T-helper 1 cell treated with Interleukin-12 subunit alpha and Interleukin-12 subunit beta and Interleukin-4 antibody, amounts not matched to agents 30 μg/mL and 1 μg/mL, for 36 hours (primary cell): Measurements from ENCODE around the gene MUTYH.

Experiments used
- H3K27ac Mint-ChIP-seq: one replicate; pipeline ENCODE4 v1.8.0; 2021; ENCODE audit warnings: mild to moderate bottlenecking, mixed read lengths
- H3K27me3 Mint-ChIP-seq: one replicate; pipeline ENCODE4 v1.8.0; 2021; ENCODE audit warnings: low read depth, mixed read lengths
- H3K36me3 Mint-ChIP-seq: one replicate; pipeline ENCODE4 v1.8.0; 2021; ENCODE audit warnings: low read depth, mixed read lengths
- H3K4me1 Mint-ChIP-seq: one replicate; pipeline ENCODE4 v1.8.0; 2021; ENCODE audit warnings: low read depth, mixed read lengths
- H3K4me3 Mint-ChIP-seq: one replicate; pipeline ENCODE4 v1.8.0; 2021; ENCODE audit warnings: mild to moderate bottlenecking, moderate library complexity, mixed read lengths
- H3K9me3 Mint-ChIP-seq: one replicate; pipeline ENCODE4 v1.8.0; 2021; ENCODE audit warnings: mixed read lengths

Gene MUTYH

GRCh38 chr1:45337630-45338325 is 2.5 kb downstream of the MUTYH start:
- Mint-ChIP-seq H3K4me3 (peak overlapping the region; percentile 99), H3K4me1 (peaks cover 50% of the 10 kb centered on the region), H3K27ac (peak overlapping the region; percentile 10), H3K9me3 (no peaks in the 10 kb centered on the region), H3K27me3 (no peaks in the 10 kb centered on the region), H3K36me3 (peaks cover 28% of the 10 kb centered on the region)

GRCh38 chr1:45335855-45336324 is 4.3 kb downstream of the MUTYH start:
- Mint-ChIP-seq H3K9me3 (no peaks in the 10 kb centered on the region), H3K4me3 (no peak overlapping the region)

GRCh38 chr1:45334308-45335245 is 5.7 kb downstream of the MUTYH start:
- H3K4me3 Mint-ChIP-seq, result no peak overlapping the region
- no peaks in the 10 kb centered on the region for H3K9me3 Mint-ChIP-seq
- peaks cover 18% of the 10 kb centered on the region for H3K36me3 Mint-ChIP-seq
- peaks cover 33% of the 10 kb centered on the region for H3K4me1 Mint-ChIP-seq
- no peaks in the 10 kb centered on the region for H3K27me3 Mint-ChIP-seq
- H3K27ac Mint-ChIP-seq, result peak overlapping the region; percentile 65

More at GRCh38 chr1:45335855-45336324, 4.3 kb downstream of the MUTYH start:
- H3K4me1 Mint-ChIP-seq, result peaks cover 37% of the 10 kb centered on the region
- peaks cover 21% of the 10 kb centered on the region for H3K36me3 Mint-ChIP-seq
- no peak overlapping the region for H3K27ac Mint-ChIP-seq
- H3K27me3 Mint-ChIP-seq, result no peaks in the 10 kb centered on the region

- Mint-ChIP-seq H3K27ac (no peak overlapping the region), H3K27me3 (no peaks in the 10 kb centered on the region), H3K4me3 (no peak overlapping the region), H3K9me3 (no peaks in the 10 kb centered on the region), H3K36me3 (peaks cover 3% of the 10 kb centered on the region), H3K4me1 (peaks cover 27% of the 10 kb centered on the region)
Measured at GRCh38 chr1:45332346-45332720, 7.9 kb downstream of the MUTYH start.

- no peak overlapping the region for H3K4me3 Mint-ChIP-seq
- H3K36me3 Mint-ChIP-seq, result peaks cover 3% of the 10 kb centered on the region
- no peak overlapping the region for H3K27ac Mint-ChIP-seq
- peaks cover 27% of the 10 kb centered on the region for H3K4me1 Mint-ChIP-seq
- H3K9me3 Mint-ChIP-seq, result no peaks in the 10 kb centered on the region
- H3K27me3 Mint-ChIP-seq, result no peaks in the 10 kb centered on the region
Measured at GRCh38 chr1:45331436-45332345, 8.5 kb downstream of the MUTYH start.

GRCh38 chr1:45329445-45329844 is 10.8 kb downstream of the MUTYH start:
- no peaks in the 10 kb centered on the region for H3K9me3 Mint-ChIP-seq
- H3K27ac Mint-ChIP-seq, result no peak overlapping the region
- peaks cover 19% of the 10 kb centered on the region for H3K4me1 Mint-ChIP-seq
- H3K4me3 Mint-ChIP-seq, result no peak overlapping the region
- peaks cover 3% of the 10 kb centered on the region for H3K36me3 Mint-ChIP-seq
- H3K27me3 Mint-ChIP-seq, result no peaks in the 10 kb centered on the region

GRCh38 chr1:45328680-45329079 is 11.6 kb downstream of the MUTYH start:
- peaks cover 13% of the 10 kb centered on the region for H3K4me1 Mint-ChIP-seq
- H3K9me3 Mint-ChIP-seq, result no peaks in the 10 kb centered on the region
- no peaks in the 10 kb centered on the region for H3K36me3 Mint-ChIP-seq
- no peak overlapping the region for H3K27ac Mint-ChIP-seq
- no peaks in the 10 kb centered on the region for H3K27me3 Mint-ChIP-seq
- peak overlapping the region; percentile 29 for H3K4me3 Mint-ChIP-seq

- H3K4me3 Mint-ChIP-seq, result peak overlapping the region; percentile 46
- H3K36me3 Mint-ChIP-seq, result no peaks in the 10 kb centered on the region
- no peaks in the 10 kb centered on the region for H3K27me3 Mint-ChIP-seq
- no peaks in the 10 kb centered on the region for H3K9me3 Mint-ChIP-seq
- H3K4me1 Mint-ChIP-seq, result peaks cover 13% of the 10 kb centered on the region
- H3K27ac Mint-ChIP-seq, result no peak overlapping the region
Measured at GRCh38 chr1:45327644-45328515, 12.4 kb downstream of the MUTYH start.

GRCh38 chr1:45326627-45327623 is 13.3 kb downstream of the MUTYH start, which contains the start of gene HPDL:
Gene HPDL (plus strand): TSS chr1:45326895. CDS start chr1:45327149, 254 bp downstream.
- Mint-ChIP-seq H3K9me3 (no peaks in the 10 kb centered on the region), H3K4me3 (peak within 1 kb of the TSS; percentile 80), H3K27me3 (no peaks in the 10 kb centered on the region), H3K4me1 (peaks cover 13% of the 10 kb centered on the region), H3K27ac (peak within 1 kb of the TSS; percentile 26), H3K36me3 (no peaks in the 10 kb centered on the region)

GRCh38 chr1:45325851-45326506 is 14.3 kb downstream of the MUTYH start:
- no peaks in the 10 kb centered on the region for H3K9me3 Mint-ChIP-seq
- peak overlapping the region; percentile 26 for H3K27ac Mint-ChIP-seq
- no peaks in the 10 kb centered on the region for H3K36me3 Mint-ChIP-seq
- peaks cover 13% of the 10 kb centered on the region for H3K4me1 Mint-ChIP-seq
- peak overlapping the region; percentile 80 for H3K4me3 Mint-ChIP-seq
- no peaks in the 10 kb centered on the region for H3K27me3 Mint-ChIP-seq

GRCh38 chr1:45322486-45323040 is 17.7 kb downstream of the MUTYH start:
- H3K27me3 Mint-ChIP-seq, result no peaks in the 10 kb centered on the region
- peaks cover 3% of the 10 kb centered on the region for H3K4me1 Mint-ChIP-seq
- no peaks in the 10 kb centered on the region for H3K9me3 Mint-ChIP-seq
- H3K27ac Mint-ChIP-seq, result no peak overlapping the region
- H3K36me3 Mint-ChIP-seq, result no peaks in the 10 kb centered on the region
- H3K4me3 Mint-ChIP-seq, result no peak overlapping the region

- H3K4me3 Mint-ChIP-seq, result no peak overlapping the region
- H3K27ac Mint-ChIP-seq, result no peak overlapping the region
- H3K4me1 Mint-ChIP-seq, result peaks cover 2% of the 10 kb centered on the region
- H3K36me3 Mint-ChIP-seq, result no peaks in the 10 kb centered on the region
- no peaks in the 10 kb centered on the region for H3K9me3 Mint-ChIP-seq
- no peaks in the 10 kb centered on the region for H3K27me3 Mint-ChIP-seq
Measured at GRCh38 chr1:45321444-45321843, 18.8 kb downstream of the MUTYH start.
